CD4-positive, alpha-beta T cell treated with Interleukin-17A for 4 hours (primary cell): ENCODE data around the gene DUOX2.
"Not testable (repeated sequence)": the region's sequence is repeated elsewhere in the genome, so short reads cannot be mapped to it uniquely, and the experiment has no call there.

Experiments
- DNase-seq: peaks from one replicate; pipeline ENCODE4 v3.0.0-alpha.2; 2020; ENCODE audit warnings: mixed read lengths

The DUOX2 gene

GRCh38 chr15:45099549-45100165 lies 14.3 kb downstream of the DUOX2 start:
- DNase-seq = no peak

DNA sequence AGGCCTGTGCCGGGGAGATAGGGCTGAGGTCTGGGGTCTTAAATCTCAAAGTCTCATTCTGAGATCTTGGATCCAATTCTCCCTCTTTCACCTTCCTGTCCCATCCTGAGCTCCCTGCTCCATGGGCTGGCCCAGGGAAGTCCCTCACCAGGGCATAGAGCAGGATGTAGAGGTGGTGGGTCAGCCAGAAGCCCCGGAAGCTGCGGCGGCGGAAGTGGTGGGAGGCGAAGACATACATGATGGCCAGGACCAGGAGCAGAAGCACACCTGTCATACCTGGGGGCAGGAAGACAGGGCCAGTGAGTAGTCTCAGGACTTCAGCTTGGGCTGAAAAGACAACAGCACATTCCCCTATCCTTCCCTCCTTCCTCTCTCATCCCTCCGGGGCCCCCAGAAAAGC lies 16.5 kb downstream of the DUOX2 start:
- DNase-seq = no peak

GRCh38 chr15:45095661-45096060 lies 18.3 kb downstream of the DUOX2 start:
- DNase-seq = no peak

DNA sequence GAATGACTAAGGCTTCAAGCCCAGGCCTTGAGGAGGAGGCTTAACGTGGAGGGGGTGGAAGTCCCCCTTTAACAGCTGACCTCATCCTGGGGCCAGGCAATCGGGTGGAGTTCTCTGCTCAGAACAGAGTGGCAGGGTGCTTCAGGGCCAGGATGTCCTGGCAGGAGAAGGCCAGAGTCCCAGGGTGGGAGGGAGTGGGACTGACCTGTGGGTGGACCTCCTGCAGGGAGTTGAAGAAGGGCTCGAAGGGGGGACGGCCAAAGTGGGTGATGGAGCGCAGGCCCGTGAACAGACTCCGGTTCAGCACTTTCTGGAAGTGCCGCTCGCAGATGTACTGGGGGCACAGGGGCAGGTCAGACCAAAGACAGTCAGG lies 19.6 kb downstream of the DUOX2 start:
- DNase-seq = no peak

- no peak for DNase-seq
Measured at GRCh38 chr15:45093622-45094357, 20.2 kb downstream of the DUOX2 start.

DNA sequence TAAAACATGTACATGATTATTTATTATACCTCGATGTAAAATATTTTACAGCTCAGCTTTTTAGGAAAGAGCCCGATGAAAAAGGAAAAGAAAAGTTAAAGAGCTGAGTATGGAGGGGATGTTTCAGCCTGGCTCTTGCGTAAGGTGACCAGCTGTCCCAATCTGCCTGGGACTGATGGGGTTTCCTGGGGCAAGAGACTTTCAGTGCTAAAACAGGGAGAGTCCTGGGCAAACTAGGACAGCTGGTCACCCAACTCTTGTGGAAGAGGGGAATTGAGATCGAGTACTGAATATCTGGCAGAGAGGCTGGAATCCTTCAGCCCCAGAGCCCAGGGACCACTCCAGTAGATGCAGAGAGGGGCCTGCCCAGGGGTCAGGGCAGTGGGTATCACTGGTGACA lies 21.0 kb downstream of the DUOX2 start:
- DNase-seq = no peak

- no peak for DNase-seq
Measured at GRCh38 chr15:45091576-45091975, 22.4 kb downstream of the DUOX2 start.

GRCh38 chr15:45091161-45091560 lies 22.8 kb downstream of the DUOX2 start:
- no peak for DNase-seq

DNA sequence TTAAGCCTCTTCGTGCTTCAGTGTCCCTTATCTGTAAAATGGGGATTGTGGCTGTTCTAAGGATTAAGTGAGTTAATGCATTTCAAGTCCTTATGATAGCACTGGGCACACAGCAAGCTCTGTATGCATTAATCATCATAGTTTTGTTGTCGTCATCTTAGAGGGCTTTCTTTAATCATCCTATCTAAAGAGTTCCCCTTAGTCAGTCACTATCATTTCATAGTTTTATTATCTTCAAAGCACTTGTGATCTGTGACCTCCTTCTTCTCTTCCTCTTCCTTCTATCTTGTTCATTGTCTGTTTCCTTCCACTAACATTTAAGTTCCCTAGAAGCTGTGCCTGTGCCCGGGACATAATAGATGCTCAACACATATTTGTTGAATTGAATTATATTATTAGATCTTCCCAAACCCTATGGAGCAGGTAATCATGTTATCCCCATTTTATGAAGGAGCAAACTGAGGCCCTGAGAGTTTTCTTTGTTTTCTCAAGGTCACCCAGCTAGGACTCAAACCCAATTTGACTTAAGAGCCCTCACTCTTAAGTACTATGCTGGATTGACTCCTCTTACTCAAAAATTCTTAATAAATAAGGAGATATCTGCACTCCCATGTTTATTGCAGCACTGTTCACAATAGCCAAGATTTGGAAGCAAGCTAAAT lies 24.1 kb downstream of the DUOX2 start:
- DNase-seq = no peak

DNA sequence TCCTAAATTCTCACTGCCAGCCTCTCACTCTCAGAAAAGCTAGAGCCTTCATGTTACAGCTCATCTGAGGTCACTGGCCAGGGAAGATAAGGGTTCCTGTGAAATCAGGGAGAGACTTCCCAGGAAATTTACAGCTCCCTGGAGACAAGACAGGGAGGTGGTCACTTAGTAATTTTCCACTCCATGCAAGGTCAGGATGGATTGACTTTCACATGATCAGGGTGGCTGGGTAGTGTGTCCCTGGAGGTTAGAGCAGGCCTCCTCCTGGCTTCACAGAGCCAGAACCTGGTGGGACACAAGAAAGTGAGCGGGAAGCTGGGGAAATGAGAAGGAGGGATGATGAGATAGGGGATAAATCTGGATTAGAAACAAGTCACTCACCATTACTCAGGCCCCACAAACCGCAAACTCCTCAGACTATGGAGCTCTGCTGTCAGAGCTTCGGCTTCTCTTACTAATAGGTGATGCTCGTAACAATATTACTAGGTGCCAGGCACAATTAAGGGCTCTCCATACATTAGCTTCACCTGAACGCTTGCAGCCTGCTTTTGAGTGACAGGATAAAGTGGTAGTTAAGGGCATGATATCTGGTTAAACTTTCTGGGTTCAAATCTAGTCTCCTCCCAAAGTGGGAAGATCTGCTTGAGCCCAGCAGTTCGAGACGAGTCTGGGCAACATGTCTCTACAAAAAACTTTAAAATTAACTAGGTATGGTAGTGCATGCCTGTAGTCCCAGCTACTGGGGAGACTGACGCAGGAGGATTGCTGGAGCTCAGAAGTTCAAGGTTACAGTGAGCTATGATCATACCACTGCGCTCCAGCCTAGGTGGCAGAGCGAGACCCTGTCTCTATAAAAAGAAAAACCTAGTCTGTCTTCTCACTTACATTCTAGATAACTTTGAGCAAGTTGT lies 24.9 kb downstream of the DUOX2 start:
- no peak for DNase-seq

GRCh38 chr15:45087513-45087912 lies 26.5 kb downstream of the DUOX2 start:
- DNase-seq = no peak

GRCh38 chr15:45084163-45084562 lies 29.8 kb downstream of the DUOX2 start:
- DNase-seq = no peak

DNA sequence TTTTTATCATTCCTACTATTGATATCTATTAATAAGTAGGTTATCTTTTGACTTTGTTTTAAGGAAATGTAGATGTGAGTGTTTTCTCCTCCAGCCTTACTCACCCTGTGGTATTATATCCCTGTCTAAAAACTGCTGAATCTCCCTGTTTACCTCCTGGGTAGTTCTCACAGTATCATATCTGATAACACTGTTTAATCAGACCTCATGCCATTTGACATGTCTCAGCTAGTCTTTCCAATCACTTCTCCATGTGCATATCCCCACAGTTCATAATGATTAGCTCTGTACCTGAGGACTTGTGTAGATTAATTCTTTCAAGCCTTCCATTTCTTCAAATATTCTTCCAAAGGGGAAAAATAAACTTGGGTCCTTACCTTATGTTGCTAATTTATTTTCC lies 30.7 kb downstream of the DUOX2 start:
- no peak for DNase-seq

GRCh38 chr15:45082412-45082811 lies 31.6 kb downstream of the DUOX2 start:
- DNase-seq = not testable (repeated sequence)

DNA sequence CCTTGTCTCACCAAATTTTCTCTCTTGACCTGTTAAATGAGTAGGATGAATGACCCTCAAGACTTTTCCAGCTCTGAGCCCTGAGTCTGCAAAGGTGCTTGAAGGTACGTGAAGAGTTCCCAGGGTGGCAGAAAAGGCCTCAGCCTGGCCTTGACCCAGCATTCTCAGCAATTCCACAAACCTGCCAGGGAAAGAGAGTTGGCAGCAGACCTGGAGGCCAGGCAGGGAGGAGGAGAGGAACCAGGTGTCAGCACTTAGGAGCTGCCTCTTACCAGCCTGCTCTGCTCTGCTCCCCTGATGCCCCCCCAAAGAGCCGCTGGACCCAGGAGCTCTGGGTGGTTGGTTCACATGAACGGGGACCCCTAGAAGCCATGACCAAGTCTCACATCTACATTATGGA lies 33.4 kb downstream of the DUOX2 start:
- not testable (repeated sequence) for DNase-seq

DNA sequence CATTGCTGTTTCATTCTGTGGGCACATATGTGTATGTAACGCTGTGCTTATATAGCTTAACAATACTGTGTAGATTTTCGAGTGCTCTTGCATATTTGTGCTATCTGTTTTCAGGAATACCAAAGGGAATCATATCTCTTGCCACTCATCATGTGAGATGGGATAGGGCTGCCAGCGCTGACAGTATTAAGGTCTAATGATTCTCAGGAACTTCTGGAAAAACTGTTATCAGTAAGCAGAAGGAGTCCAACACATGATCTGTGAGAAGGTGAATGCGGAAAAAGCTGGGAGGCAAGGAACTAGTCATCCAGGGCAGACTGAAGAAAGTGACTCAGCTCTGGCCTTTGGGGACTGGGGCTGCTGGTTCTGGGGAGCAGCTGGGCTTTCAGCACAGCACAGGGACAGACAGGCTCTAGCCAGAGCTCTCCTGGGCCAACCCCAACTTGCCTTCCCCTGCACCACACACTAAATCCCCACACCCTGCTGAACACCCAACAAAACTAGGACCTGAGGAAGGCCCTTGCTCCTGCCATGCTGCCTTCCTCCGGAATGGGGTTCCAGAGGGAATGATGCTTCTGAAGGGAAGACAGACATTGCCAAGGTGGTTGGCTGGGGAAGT lies 34.2 kb downstream of the DUOX2 start:
- DNase-seq = not testable (repeated sequence)

- DNase-seq = not testable (repeated sequence)
Measured at GRCh38 chr15:45079201-45079600, 34.8 kb downstream of the DUOX2 start.

DNA sequence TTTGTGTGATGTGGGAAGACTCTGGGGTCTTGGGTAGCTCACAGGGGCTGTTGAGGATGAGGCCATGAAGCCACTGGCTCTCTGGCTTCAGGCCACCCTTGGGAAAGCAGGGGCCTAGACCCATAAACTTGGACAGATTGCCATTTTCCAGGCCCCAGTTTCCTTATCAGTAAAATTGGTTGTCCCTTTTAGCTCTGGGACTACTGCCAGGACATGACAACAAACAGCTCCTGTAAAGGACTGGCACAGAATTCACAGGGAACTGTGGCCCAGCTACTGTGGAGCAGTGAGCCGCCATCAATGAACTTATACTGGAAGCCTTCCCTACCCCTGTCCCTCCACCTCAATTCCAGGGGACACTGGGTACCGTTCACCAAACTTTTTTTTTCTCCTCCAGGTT lies 36.6 kb downstream of the DUOX2 start:
- DNase-seq = not testable (repeated sequence)

DNA sequence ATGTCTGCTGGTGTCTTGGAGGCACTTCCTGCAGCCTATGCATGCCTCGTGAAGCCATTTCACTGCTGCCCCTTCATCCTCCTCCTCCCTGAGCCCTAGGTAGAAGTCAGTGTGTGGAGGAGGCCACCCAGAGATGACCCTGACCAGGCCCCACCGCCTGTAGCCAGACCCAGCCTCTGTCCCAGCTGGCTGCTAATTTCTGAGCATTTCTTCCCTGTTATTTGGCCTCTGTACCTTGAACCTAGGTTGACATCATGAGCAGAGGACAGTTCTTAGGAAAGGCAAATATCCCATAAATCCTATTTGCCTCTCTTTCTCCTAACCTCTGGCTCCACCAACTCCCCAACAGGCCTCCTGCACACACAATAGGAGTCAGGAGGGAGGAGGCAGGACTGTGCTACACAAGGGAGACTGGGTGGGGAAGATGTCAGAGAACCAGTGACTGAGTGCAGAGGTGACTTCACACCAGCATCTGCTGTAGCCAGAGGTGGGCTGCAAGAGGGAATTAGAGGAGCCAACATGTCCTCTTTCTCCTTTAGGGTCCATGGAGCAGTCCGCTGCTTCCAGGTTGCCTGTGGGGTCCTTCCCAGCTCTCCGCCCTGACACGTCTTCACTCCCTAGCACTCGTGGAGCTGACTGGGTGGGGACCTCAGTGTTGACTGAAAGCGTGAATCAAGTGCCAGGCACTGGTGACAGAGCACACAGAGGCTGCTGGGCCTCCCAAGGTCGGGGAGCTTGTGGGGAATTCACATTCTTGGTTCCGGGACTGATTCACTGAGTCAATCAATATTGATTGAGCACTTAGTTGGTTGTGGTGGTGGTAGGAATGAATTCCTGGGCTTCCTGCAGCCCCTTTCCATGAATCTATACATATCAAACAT lies 38.3 kb downstream of the DUOX2 start:
- DNase-seq = not testable (repeated sequence)

- DNase-seq = not testable (repeated sequence)
Measured at GRCh38 chr15:45073602-45074001, 40.4 kb downstream of the DUOX2 start.

GRCh38 chr15:45069942-45070360 lies 44.0 kb downstream of the DUOX2 start:
- DNase-seq = not testable (repeated sequence)

- DNase-seq = no peak
Measured at GRCh38 chr15:45064386-45064785, 49.6 kb downstream of the DUOX2 start.
